ENCODE results near the gene PITPNB.

PITPNB gene

DNA sequence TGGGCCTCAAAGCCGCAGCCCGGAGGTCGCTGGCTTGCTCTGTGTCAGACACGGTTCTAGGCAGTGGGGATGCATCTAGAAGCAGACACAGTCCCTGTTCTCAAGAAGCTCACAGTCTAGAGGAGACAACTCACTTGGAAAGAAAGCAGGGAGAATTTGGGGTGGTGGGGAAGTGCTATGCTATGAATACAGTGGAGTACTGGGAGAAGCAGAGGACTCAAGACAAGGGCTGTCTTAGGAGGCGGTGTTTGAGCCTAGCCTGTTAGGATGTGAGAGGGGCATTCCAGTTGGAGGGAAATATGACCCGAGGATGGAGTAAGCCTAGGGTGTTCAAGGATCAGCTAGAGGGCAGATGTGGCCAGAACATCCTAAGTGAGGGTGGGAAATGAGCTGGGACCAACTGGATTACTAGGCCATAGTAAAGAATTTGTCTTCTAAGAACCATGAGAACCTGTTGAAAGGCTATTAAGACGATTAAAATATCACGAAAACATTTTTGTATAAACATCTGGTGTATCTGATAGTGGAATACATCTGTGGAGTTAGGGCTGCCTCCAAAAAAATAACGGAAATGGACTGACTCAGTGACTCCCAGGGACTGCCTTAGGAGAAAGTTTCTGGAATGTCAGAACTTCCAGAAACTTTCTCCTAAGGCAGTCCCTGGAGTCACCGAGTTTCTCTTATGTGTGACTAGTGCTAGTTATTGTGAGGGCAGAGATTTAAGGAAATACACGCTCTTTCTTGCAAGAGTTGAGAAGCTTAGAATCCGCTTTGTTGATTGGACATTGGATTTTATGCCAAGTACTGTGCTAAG is 1.1 kb upstream of the PITPNB start:
- peak overlapping the region; percentile 65 for H3K4me3 ChIP-seq (ENCODE audit: control insufficient read depth, low read depth, low read length)
- TF ChIP-seq, protein P1, sequence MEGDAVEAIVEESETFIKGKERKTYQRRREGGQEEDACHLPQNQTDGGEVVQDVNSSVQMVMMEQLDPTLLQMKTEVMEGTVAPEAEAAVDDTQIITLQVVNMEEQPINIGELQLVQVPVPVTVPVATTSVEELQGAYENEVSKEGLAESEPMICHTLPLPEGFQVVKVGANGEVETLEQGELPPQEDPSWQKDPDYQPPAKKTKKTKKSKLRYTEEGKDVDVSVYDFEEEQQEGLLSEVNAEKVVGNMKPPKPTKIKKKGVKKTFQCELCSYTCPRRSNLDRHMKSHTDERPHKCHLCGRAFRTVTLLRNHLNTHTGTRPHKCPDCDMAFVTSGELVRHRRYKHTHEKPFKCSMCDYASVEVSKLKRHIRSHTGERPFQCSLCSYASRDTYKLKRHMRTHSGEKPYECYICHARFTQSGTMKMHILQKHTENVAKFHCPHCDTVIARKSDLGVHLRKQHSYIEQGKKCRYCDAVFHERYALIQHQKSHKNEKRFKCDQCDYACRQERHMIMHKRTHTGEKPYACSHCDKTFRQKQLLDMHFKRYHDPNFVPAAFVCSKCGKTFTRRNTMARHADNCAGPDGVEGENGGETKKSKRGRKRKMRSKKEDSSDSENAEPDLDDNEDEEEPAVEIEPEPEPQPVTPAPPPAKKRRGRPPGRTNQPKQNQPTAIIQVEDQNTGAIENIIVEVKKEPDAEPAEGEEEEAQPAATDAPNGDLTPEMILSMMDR (conservative IDR thresholded peaks at IDR 0.05; ENCODE audit: control insufficient read depth, insufficient read depth, low read depth, low read length), result peak; percentile 12
- DNase-seq (ENCODE audit: low read depth), result peak; percentile 86

DNA sequence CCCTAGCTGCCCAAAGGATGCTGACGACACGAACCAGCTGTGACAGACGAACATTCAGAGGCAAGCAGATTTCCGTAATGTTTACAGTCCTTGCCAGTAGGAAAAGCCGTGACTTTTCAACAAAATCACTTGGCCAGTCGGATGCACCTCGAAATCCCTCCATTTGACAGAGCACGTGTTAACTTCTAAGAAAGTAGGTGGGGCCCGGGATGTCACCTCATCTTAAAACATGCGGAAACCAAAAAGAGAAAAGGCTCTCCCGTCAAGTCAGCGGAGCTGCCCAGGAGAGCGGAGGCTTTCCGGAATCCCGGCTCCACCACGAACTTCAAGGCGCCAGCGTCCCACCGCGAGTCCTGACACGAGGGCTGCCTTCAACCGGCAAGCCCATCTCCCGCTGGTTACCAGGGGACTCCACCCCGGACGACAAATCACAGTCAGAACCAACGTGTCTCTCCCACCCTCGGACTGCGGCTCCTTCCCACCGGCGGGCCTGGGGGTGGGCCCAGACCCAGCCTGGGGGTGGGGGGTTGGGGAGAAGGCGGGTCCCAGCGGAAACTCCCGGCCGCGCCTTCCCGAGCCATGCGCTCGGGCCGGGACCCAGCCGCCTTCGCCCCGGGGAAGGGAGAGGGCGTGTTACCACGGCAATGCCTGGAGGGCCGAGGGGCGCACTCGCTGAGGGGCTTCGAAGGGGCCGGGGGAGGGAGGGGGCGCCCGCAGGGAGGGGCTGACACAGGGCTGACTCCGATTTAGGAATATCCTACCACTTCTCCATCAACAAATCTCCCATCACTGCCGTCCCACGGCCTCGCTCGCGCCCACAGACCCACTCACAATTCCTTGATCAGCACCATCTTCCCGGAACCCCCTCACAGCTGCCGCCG is 475 bp downstream of the PITPNB start:
- H3K4me3 ChIP-seq (ENCODE audit: control insufficient read depth, low read depth, low read length), result peak overlapping the region; percentile 84
- DNase-seq (ENCODE audit: low read depth), result peak; percentile 48
- TF ChIP-seq, protein P1 (conservative IDR thresholded peaks at IDR 0.05; ENCODE audit: control insufficient read depth, insufficient read depth, low read depth, low read length), result no peak

DNA sequence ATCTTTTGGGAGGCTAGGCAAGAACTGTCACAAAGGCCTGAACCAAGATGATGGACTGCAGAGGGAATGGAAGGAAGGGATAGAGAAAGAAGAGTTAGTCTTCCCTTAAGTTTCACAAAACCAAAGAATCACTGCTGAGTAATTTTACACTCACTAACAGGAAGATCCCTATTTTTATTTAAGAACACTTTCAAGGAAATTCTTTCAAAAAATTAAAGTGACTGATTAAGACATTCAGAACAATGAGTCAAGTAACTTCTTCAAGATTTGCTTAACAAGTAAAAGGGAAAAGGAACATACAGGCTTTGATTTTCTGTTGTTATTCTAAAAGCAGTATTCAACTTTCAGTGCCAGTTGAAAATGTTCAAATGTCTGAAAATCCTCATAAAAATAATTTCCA is 3.1 kb downstream of the PITPNB start:
- TF ChIP-seq, protein P1 (conservative IDR thresholded peaks at IDR 0.05; ENCODE audit: control insufficient read depth, insufficient read depth, low read depth, low read length), result no peak
- peak; percentile 12 for DNase-seq (ENCODE audit: low read depth)
- no peak overlapping the region for H3K4me3 ChIP-seq (ENCODE audit: control insufficient read depth, low read depth, low read length)

DNA sequence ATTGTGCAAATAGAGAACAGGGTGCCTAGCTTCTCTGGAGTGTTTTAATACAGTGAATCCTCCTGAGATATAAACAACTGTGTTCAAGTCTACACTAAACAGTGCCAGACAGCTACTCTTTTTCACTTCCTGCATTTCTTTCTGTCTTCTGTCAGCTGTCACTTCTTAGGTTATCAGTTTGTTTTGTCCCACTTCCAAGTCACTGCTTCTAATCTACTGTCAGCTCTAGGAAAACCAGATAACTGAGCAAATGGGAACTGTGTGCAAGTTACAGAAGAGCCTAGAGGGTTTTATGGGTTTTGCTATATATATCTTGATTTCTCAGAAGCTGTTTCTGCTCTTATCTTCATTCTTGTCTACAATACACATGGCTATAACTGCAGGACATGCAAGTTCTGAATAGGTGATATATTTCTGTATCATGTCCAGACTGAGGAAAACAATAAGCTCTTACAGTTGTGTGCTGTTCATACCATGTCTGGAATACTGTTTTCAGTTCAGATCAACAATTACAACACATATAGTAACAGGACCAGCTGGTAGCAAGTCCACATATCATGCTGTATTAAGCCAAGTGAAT is 5.8 kb downstream of the PITPNB start:
- TF ChIP-seq, protein P1 (conservative IDR thresholded peaks at IDR 0.05; ENCODE audit: control insufficient read depth, insufficient read depth, low read depth, low read length), result no peak
- DNase-seq (ENCODE audit: low read depth), result no peak
- H3K4me3 ChIP-seq (ENCODE audit: control insufficient read depth, low read depth, low read length), result no peak overlapping the region

DNA sequence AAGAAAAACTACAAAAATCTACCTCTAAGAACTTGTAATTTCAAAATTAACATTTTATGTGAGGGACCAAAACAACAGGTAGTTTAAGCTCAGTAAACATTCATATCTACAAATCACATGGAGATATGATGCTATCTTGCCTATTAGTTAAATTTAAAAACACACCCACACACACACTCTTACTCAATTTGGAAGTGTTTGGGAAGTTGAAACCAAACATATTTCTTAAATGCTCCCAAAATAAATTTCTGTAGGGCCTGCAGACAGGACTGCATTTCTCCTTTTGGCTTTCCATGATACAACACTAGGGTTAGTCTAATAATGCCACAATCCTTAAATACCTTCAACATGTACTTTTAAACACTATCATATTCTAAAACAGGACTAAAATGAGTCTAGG is 7.0 kb downstream of the PITPNB start:
- DNase-seq (ENCODE audit: low read depth), result no peak
- TF ChIP-seq, protein P1 (conservative IDR thresholded peaks at IDR 0.05; ENCODE audit: control insufficient read depth, insufficient read depth, low read depth, low read length), result no peak
- no peak overlapping the region for H3K4me3 ChIP-seq (ENCODE audit: control insufficient read depth, low read depth, low read length)

DNA sequence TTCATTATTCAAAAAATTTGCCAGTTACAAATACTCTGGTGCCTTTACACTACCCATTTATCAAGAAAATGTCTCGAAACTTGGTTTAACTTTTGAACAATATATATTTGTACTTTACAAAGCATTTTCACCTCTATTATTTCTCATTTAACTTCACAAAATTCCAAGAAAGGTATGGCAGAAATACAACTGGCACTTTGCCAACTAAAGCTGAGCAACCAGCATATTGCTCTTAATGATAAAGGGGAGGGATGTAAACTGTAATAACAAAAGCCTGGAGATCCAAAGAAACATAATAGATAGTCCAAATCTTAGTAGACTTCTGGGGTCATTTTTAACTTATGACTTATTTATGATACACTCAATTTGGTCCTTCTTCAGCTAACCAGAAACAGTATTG is 7.7 kb downstream of the PITPNB start:
- no peak overlapping the region for H3K4me3 ChIP-seq (ENCODE audit: control insufficient read depth, low read depth, low read length)
- TF ChIP-seq, protein P1 (conservative IDR thresholded peaks at IDR 0.05; ENCODE audit: control insufficient read depth, insufficient read depth, low read depth, low read length), result no peak
- DNase-seq (ENCODE audit: low read depth), result no peak

Data from fibroblast of mammary gland (primary cell).